ENCODE results near the gene HPS3.

The HPS3 gene

GRCh38 chr3:149221783-149222517 is 92.5 kb downstream of the HPS3 start, which contains the start of gene CP:
Gene CP, minus strand, starts transcription at chr3:149221829. Its CDS starts 37 bp downstream, at chr3:149221792.
- no peaks in the 10 kb centered on the region for H3K9me3 ChIP-seq (ENCODE audit: control insufficient read depth, insufficient read depth, low read depth, low read length)
- POLR2A ChIA-PET = no interaction called here
- H3K27ac ChIP-seq (ENCODE audit: extremely low read depth, low read depth, low read length) = no peak within 1 kb of the TSS
- TF ChIP-seq ZNF501 (tag by site-specific recombination; IDR thresholded peaks at IDR 0.05) = no peak
- no peaks in the 10 kb centered on the region for H3K36me3 ChIP-seq (ENCODE audit: control insufficient read depth in 2 of 2, insufficient read depth in 1 of 2, low read length in 2 of 2)
- H3K4me1 ChIP-seq (ENCODE audit: control insufficient read depth, insufficient read depth, low read length) = no peaks in the 10 kb centered on the region; the same call in 1 of the 2 replicates
- CTCF ChIA-PET = no interaction called here
- H3K4me3 ChIP-seq (ENCODE audit: low read depth, low read length) = no peak within 1 kb of the TSS
